Gastroesophageal sphincter (tissue), 3 donors: ENCODE results near the gene SLC25A41.

ENCODE experiments used
- POLR2A ChIP-seq, 2 donors: fragments of 450-650 bp; IDR thresholded peaks; one replicate each; pipeline ENCODE4 v1.6.1; 2017; ENCODE audit warnings: antibody characterized with exemption in 2 of 2, mild to moderate bottlenecking in 2 of 2, moderate library complexity in 1 of 2
- POLR2AphosphoS5 ChIP-seq: sonication (generic); formaldehyde crosslinking; IDR thresholded peaks from one replicate; pipeline ENCODE4 v1.6.1; 2017; ENCODE audit warnings: antibody characterized with exemption
- TF ChIP-seq, protein P1 (sequence below), 4 experiments: fragments of 200-600 bp in 2 of 4; fragments of 450-650 bp in 2 of 4; sonication (generic) in 1 of 4; IDR thresholded peaks; one replicate each; pipeline ENCODE4 v1.5.1; 2017 to 2019; ENCODE audit warnings: antibody characterized with exemption in 4 of 4, mild to moderate bottlenecking in 2 of 4, moderate library complexity in 2 of 4

DNA sequence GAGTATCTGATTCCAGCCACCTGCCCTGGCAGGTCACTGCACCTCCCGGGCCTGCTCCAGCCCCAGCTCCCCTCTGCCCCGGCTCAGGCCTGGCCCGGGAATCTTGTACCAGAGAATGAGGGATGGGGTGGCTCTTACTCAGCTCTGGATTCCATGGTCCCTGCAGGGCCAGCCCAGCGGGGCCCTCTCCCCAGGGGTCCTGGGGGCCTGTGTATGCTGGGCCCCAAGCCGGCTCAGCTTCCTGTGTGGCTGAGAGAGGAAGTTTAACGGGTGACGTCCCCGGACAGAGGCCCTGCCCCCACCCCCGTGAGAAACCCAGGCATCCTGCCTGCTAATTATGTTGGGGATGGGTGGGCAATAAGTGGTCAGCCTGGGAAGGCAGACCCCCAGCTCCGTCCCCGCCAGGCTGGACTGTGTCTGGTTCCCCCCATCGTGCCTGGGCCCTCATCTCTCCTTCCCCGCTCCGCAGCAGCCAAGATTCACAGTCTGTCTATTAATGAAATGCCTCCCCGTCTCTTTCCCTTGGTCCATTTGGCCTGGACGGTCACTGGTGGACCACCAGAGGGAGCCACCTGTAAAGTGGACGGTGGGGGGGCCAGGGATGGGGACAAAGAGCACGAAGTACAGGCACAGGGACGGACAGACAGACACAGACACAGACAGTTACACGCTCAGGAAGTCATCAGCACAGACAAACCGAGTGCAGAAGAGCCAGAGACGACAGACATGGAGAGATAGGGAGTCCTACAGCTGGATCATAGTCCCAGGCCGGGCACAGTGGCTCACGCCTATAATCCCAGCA, 48.2 kb upstream of the SLC25A41 start, which contains the start of gene DENND1C:
- TF ChIP-seq POLR2A (IDR thresholded peaks at IDR 0.05) (no peak), POLR2AphosphoS5 (no peak)
- TF ChIP-seq, protein P1, sequence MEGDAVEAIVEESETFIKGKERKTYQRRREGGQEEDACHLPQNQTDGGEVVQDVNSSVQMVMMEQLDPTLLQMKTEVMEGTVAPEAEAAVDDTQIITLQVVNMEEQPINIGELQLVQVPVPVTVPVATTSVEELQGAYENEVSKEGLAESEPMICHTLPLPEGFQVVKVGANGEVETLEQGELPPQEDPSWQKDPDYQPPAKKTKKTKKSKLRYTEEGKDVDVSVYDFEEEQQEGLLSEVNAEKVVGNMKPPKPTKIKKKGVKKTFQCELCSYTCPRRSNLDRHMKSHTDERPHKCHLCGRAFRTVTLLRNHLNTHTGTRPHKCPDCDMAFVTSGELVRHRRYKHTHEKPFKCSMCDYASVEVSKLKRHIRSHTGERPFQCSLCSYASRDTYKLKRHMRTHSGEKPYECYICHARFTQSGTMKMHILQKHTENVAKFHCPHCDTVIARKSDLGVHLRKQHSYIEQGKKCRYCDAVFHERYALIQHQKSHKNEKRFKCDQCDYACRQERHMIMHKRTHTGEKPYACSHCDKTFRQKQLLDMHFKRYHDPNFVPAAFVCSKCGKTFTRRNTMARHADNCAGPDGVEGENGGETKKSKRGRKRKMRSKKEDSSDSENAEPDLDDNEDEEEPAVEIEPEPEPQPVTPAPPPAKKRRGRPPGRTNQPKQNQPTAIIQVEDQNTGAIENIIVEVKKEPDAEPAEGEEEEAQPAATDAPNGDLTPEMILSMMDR (IDR thresholded peaks at IDR 0.05): peak in 1 of 4 experiments; percentile 41
